Fibroblast of skin of left biceps (primary cell): Measurements from ENCODE around the gene IMMP2L.
"Not testable (repeated sequence)": the region's sequence is repeated elsewhere in the genome, so short reads cannot be mapped to it uniquely, and the experiment has no call there.

Source experiments
- DNase-seq, 2 experiments: peaks; one replicate each; pipeline ENCODE4 v3.0.0-alpha.2; 2013; ENCODE audit warnings: low read depth in 2 of 2

Gene IMMP2L

GRCh38 chr7:110938165-110938564 lies 624.1 kb downstream of the IMMP2L start:
- no peak for DNase-seq

- not testable (repeated sequence) for DNase-seq
These were observed 625.6 kb downstream of the IMMP2L start for GRCh38 chr7:110936665-110937064.

DNA sequence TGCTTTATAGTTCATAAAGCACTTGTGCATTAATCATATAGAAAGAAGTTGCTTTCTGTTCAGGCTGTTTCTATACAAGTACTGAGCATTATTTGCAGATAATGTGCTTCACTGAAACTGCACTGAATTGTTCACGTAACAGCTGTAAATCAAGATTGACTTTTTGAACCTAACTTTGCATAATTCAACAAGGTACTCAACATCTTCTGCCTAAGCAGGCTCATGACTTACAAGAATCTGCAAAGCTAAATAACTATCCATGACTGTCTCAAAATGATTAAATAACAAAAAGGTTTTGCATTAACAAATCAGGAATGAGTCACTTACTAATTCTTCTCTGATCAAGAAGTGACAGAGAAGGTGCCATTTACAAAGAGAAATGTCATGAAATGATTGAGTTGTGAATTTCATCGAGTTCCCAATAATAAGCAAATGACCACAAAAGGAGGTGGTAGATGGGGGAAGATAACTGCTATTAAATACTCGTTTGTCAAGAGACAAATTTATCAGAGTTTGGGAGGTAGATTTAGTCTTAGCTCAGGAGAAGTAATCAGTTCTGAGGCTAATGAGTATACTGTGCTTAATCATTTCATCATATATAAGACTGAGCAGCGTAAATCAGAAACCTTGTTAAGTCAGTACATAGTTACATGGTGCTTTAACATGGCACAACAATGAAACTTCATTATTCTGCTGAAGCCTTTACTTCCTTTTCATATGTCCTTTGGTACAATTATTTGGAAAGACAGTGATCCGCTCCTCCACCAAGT lies 632.6 kb downstream of the IMMP2L start:
- DNase-seq: no peak

DNA sequence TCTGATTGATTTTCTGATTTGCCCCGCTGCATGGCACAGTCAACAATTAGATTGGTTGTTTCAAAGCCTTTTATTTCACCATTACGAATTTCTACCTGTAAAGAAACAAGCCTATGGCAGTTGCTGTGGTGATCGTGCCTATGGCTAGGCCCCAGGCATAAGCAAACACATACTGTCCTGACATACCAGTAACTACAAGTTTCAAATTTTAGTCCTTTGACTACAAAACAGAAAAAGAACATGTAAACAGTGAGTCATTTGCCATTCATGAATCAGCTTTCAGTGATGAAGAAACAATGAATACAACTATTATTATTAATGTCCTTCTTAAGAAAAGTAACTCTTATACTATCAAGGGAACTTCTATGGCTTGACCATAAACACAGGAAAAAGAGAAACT lies 639.4 kb downstream of the IMMP2L start:
- DNase-seq: no peak

DNA sequence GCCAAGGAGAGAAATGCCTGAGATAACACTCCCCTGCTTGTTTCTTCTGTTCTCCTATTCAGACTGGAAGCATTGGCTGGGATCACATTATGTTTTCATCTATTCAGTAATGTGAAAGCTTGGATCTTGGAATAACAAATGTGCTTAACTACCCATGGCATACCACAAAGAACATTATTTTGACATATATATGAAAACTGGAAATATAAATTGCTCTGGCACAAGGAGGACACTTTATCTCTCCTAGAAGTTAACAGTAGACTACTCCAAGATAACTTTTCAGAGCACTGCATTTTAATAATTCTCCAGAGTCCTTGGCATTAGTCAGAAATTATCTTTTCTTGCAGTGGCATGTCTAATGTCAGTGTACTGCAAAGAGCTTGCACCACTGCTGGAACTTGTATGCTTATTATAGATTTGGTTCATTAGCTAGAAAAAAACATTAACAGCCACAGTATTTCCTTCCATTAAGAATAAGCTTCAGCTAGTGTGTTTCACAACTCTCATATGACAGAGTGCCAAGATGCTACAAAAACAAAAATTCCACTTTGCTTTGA lies 640.6 kb downstream of the IMMP2L start:
- no peak for DNase-seq

GRCh38 chr7:110918949-110919548 lies 643.2 kb downstream of the IMMP2L start:
- no peak for DNase-seq

DNA sequence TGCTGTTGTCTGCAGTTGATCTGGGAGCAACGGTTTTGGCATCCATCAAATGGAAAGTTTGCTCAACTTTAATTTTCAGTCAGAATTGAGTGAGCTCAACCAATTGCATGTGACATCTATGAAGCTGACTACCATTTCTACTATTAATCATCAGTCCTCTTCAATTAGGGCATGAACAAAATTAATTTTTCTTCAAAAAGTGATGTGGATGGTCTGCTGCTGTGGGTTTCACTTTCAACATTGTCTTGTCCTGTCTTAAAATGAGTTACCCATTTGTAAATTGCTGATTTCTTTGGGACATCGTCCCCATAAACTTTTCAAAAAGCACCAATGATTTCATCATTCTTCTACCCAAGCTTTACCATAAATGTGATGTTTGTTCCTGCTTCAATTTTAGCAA lies 648.0 kb downstream of the IMMP2L start:
- DNase-seq: no peak

GRCh38 chr7:110911632-110912031 lies 650.7 kb downstream of the IMMP2L start:
- no peak for DNase-seq

- DNase-seq: no peak
These were observed 653.2 kb downstream of the IMMP2L start for GRCh38 chr7:110909117-110909516.

GRCh38 chr7:110905773-110906566 lies 656.3 kb downstream of the IMMP2L start:
- no peak for DNase-seq

DNA sequence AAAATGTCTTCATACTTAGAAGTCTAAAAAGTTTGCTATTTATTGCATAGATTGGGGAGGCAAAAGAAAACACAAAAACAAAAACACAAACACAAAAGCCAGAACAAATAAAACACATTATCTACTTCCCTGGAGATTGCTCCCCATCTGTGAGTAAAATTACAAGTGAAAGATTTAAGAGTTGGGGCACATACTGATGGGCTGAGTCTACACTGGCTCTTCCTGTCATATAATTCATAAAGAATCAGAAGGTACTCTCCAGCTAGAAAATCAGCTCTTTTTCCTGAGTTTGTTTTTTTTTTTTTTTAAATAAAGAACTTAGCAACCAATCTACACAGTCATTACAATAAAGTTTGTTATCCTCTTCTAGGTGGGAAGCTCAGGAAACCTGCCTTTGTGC lies 663.8 kb downstream of the IMMP2L start:
- DNase-seq: no peak

- DNase-seq: no peak
These were observed 664.8 kb downstream of the IMMP2L start for GRCh38 chr7:110897538-110897937.

- no peak for DNase-seq
These were observed 668.2 kb downstream of the IMMP2L start for GRCh38 chr7:110894111-110894510.

DNA sequence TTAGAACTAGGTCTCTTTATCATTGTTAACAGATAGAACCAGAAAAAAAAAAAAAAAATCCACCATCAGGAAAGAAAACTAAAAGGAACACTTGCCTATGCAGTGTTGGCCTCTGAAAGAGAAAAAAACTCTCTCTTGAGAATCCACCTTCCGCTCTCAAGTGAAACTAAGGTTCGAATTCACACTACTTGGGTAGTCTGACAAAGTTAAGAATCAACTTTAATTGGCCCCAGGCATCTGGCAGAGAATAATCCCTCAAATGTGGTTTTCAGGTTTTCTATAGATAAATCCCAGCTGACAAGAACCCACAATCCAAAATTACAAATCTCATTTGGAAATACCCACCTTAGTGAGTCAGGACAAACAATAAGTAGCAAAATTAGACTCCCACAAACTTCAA lies 671.1 kb downstream of the IMMP2L start:
- no peak for DNase-seq

DNA sequence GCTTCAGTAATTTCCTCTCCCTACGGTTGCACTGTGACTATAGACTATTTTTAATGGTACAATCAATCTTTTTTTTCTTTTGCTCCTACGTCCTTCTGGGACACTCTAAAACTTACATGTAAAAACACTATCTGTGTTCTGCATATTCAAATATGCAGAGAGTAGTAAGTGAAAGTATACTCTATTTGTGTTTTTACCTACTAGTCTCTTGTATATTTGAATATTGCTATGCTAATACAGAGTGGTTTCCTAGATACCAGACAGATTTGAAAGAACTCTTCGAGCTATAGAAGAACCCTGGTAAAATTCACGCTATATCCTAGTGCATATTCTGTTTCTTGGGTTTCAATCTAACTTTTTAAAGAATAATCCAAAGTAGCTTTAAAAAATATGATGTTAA lies 672.2 kb downstream of the IMMP2L start:
- no peak for DNase-seq

- no peak for DNase-seq
These were observed 673.0 kb downstream of the IMMP2L start for GRCh38 chr7:110889335-110889734.

DNA sequence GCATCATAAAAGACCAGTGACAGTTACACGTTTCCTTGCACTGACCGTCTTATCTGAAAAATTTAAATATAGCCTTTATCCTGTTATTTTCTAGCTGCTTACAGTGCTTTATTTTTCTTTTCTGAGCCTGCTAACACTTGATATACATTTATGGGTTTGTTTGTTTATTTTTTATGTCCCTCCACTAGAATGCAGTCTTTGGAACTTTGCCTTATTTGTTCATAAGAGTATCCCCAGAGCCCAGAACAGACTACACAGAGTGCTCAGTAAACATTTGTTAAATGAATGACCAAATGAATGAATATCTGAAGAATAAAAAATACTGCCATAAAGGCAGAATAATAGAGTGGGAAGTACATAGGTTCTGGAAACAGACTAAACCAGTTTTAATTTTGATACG lies 673.7 kb downstream of the IMMP2L start:
- no peak for DNase-seq

GRCh38 chr7:110885474-110885873 lies 676.8 kb downstream of the IMMP2L start:
- DNase-seq: no peak

- no peak for DNase-seq
These were observed 680.6 kb downstream of the IMMP2L start for GRCh38 chr7:110881721-110882120.

DNA sequence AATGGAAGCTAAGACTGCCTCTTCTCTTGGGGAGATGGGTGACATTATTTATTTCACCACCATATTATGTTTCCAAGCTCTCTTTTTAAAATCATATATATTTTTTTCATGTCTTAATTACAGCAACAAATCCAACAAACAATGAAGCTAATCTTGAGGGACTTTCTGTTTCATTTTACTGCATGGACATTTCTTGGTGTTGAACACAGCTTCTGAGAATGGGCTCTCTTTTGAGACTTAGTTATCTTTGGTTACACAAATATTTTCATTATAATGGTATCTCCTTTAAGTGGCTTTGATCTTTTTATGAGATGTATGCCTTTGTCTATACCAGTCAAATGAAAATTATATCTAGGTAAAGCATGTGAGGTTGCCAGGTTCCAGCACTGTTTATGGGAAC lies 681.3 kb downstream of the IMMP2L start:
- no peak for DNase-seq

GRCh38 chr7:110877016-110877415 lies 685.3 kb downstream of the IMMP2L start:
- DNase-seq: no peak

- DNase-seq: no peak
These were observed 686.9 kb downstream of the IMMP2L start for GRCh38 chr7:110875346-110875745.

GRCh38 chr7:110871856-110872255 lies 690.4 kb downstream of the IMMP2L start:
- DNase-seq: no peak
